ENCODE results near the gene BDKRB2. TPM values are rescaled to one million over a fixed set of nuclear protein-coding genes. Genes with fewer than 3 reads are reported as not detected.

BDKRB2 gene
- total RNA-seq, 1 experiment from 2014 or later = 0.15 TPM

GRCh38 chr14:96225213-96225612 is 20.6 kb downstream of the BDKRB2 start:
- Histone ChIP-seq H2BK12ac (ENCODE audit: insufficient read length, low read depth, low read length) (no peak overlapping the region), H2BK15ac (ENCODE audit: low read depth, low read length) (no peak overlapping the region), H3K4ac (ENCODE audit: low read depth, low read length) (no peak overlapping the region), H3K79me2 (ENCODE audit: insufficient read depth, low read length) (no peaks in the 10 kb centered on the region), H3K9me3 (ENCODE audit: control insufficient read depth, low read depth, low read length) (peaks cover 5% of the 10 kb centered on the region), H3K14ac (ENCODE audit: insufficient read depth, low read length) (no peak overlapping the region), H3T11ph (ENCODE audit: low read length) (no peak overlapping the region), H3K9ac (ENCODE audit: extremely low read depth, insufficient read length, low read length) (no peak overlapping the region), H2AK5ac (ENCODE audit: insufficient read length, low read length) (no peak overlapping the region), H3K18ac (ENCODE audit: insufficient read length, low read depth, low read length) (no peak overlapping the region), H3K4me2 (ENCODE audit: insufficient read depth, insufficient read length, low read length) (no peak overlapping the region), H3K27ac (ENCODE audit: insufficient read length, low read depth, low read length) (no peak overlapping the region), H3K23ac (ENCODE audit: insufficient read length, low read depth, low read length) (no peak overlapping the region), H2BK20ac (ENCODE audit: low read depth, low read length, poor library complexity, severe bottlenecking) (no peak overlapping the region), H4K20me1 (ENCODE audit: control insufficient read depth, insufficient read depth, insufficient read length) (no peaks in the 10 kb centered on the region), H4K5ac (ENCODE audit: insufficient read length, low read depth, low read length) (no peak overlapping the region), H4K8ac (replicated peaks; ENCODE audit: insufficient read length, low read depth, low read length) (no peak overlapping the region), H3K23me2 (ENCODE audit: insufficient read length, low read depth, low read length, poor library complexity, severe bottlenecking) (no peaks in the 10 kb centered on the region), H3K79me1 (ENCODE audit: insufficient read depth, low read depth, low read length, poor library complexity, severe bottlenecking) (no peaks in the 10 kb centered on the region), H3K56ac (ENCODE audit: insufficient read length, low read depth, low read length) (no peak overlapping the region), H2AFZ (ENCODE audit: low read length) (no peak overlapping the region), H3K27me3 (ENCODE audit: insufficient read depth, low read length) (no peaks in the 10 kb centered on the region), H3K4me1 (ENCODE audit: insufficient read depth, low read length) (no peaks in the 10 kb centered on the region), H2BK5ac (ENCODE audit: insufficient read length, low read length) (no peak overlapping the region), H2BK120ac (ENCODE audit: low read depth, low read length, poor library complexity, severe bottlenecking) (no peak overlapping the region), H4K91ac (ENCODE audit: insufficient read length, low read depth, low read length) (no peak overlapping the region)
- WGBS (ENCODE audit: extremely low coverage, insufficient read length, low lambda C conversion rate) = no CpG with 5 or more reads among the region's 5 CpGs
- Mint-ChIP-seq H3K4me1 (peaks cover 6 to 10% of the 10 kb centered on the region in 2 experiments; a peak in 3 of 4 replicates), H3K27ac (peak overlapping the region in 1 of 3 experiments; percentile 1; a peak in 1 of 7 replicates), H3K36me3 (ENCODE audit: insufficient read depth in 1 of 3, low read depth in 3 of 3) (peaks cover 0 to 9% (median 0%) of the 10 kb centered on the region in 3 experiments; a peak in 4 of 7 replicates), H3K9me3 (peaks cover 9 to 12% of the 10 kb centered on the region in 2 experiments), H3K4me3 (no peak overlapping the region), H3K27me3 (ENCODE audit: low read depth) (peaks cover 8% of the 10 kb centered on the region)
- DNase-seq = no peak
- no peak for TF ChIP-seq CTCF (conservative IDR thresholded peaks at IDR 0.05)
